ENCODE measurements around the gene AFG3L2.
A peak's percentile ranks its signal among the peaks of the same experiment; 100 is the strongest.

The AFG3L2 gene

DNA sequence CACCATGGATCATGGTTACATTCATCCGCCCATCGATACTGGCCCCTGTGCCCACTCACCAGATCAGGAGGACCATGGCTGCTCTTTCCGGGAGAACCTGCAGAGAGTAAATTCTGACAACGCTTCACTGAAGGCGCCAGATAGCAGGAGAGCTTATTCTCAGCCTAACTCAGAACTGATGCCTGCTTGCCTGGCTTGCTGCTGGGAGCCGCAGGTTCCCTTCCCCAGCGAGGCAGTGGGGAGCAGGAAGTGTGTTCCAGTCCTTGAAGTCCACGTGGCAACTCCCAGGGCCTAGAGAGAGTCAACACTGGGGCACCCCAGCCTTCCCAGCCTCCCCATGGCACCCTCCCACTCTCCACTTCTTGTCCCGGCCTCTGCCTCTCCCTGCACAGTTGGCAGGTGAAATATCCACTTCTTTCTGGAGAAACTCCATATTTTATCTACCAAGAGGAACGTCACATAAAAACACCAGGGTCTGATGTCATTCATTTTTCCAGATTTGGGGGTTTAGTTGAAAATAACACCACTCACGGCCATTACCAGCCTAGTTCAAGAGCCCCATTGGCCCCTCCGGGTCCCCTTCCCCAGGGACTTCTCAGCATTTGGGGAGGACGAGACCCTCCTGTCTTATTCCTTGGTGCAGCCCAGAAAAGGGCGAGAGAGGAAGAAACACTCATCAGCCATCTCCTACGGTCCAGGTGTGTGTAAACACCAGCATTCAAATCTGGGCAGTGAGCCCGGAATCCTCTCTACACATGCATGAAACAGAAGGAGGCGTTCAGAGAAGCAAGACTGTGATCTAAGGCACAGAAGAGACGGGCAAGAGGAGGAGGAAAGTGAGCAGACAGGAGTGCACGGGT, 72.4 kb downstream of the AFG3L2 start:
- no peak for DNase-seq (ENCODE audit: low spot score)

DNA sequence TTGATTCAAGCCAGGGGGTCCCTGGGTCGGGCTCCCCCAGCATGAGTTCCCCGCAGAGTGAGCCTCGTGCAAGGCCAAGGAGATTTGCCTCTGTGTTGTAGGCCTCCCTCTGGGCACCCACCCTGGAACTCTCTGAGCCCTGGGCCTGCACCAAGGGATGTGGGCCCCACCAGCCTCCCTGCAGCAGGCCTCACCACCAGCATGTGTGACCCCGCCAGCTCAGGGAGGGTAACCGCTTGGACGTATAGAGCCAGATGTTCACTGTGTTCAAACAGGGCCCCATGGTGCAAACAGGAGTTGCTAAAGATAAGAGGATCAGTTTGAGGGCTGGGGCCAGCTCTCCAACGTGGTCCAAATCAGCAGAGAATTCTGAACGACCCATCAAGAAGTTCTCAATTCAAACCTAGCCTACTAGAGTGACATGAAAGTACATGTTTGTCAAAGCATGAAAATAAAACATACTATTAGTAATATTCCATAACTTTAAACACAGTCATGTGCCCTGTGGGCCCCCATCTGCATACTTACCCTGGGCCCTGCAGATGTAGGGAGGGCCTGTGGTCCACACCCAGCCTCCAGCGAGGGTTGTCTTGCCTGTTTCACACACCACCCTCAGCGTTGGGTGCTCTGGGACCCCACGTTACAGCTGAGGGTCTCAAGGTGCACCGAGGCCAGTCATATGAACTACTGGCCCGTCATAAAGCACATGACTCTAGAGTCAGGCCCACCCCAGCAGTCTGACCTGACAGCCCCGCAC, 74.5 kb downstream of the AFG3L2 start:
- DNase-seq (ENCODE audit: low spot score): no peak

DNA sequence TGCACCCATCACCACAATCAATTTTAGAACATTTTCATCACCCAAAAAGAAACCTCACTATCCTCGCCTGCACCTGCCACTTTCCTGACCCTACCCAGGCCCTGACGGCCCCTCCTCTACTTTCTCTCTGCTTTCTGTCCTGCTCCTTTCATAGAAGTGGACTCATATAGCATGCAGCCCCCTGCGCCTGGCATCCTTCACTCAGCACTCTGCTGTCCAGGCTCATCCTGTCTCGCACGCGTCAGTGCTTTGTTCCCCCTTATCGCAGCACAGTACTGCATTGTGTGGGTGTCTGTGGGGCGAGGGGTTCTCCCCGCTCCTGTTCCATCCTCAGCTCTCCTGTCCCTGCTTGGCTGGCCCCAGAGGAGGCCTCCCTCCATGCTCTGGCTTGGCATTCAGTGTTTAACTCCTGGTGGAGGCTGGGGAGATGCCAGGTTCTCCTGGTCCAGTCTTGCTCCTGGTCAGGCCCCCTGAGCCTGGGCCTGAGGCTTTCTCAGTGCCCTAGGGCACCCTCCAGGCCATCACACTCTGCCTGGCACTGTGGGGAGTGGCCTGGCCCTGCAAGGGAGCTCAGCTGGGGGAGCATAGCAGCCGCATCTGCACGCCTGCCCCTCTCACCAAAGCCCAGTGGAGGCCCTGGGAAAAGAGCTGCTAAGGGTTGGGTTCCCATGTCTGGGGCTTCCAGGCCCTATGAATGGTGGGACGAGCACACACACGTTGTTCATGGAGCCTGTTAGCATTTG, 75.6 kb downstream of the AFG3L2 start:
- DNase-seq (ENCODE audit: low spot score): no peak

DNA sequence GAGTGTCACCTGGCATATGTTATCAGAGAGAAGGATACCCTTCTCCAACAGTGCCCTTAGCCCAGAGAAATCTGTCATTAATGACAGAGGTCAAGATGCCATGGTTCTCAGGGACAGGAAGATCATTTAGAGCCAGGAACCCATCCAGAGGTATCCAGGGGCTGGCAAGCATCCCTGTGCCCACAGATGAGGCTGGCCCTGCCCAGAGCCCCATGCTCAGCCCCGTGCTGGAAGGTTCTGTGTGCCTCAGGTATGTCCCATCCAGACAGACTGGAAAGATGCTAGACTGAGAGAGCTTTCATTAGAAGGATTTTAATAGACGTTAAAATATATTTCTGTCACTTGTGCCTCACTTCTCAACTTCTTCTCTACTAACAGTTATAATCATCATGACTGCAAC, 77.2 kb downstream of the AFG3L2 start:
- no peak for DNase-seq (ENCODE audit: low spot score)

DNA sequence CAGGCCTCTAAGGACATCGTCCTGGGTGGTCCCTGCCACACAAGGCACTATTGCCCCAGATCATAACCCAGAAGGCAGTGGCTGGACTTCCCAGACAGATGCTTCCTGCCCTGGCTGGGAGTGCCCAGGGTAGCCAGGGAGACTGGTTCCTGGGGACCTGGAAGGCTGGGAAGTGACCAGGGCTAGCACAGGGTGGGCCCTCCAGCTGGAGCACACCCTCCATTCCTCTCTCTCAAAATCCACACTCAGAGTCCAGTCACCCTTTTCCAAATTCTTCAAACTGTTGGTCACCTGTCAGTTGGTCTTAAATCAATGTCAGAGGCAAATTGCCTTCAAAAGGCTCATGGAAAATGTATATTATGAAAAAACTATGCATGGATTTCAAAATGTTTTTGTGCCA, 80.6 kb downstream of the AFG3L2 start:
- no peak for DNase-seq (ENCODE audit: low spot score)

DNA sequence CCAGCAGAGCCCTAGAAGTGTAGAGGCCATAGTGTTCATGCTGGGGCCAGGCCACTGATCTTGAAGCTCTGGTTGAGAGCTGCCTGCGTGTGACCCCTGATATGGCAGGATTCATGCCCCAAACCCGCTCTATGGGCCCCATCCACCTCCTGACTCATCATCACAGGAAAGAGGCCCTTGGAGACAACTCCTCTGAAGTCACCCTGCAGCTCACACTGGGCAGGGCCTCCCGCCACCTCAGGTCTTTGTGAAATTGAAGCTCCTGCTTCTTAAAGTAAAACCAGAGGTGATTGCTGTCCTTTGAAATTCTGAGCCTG, 81.0 kb downstream of the AFG3L2 start:
- DNase-seq (ENCODE audit: low spot score): no peak

DNA sequence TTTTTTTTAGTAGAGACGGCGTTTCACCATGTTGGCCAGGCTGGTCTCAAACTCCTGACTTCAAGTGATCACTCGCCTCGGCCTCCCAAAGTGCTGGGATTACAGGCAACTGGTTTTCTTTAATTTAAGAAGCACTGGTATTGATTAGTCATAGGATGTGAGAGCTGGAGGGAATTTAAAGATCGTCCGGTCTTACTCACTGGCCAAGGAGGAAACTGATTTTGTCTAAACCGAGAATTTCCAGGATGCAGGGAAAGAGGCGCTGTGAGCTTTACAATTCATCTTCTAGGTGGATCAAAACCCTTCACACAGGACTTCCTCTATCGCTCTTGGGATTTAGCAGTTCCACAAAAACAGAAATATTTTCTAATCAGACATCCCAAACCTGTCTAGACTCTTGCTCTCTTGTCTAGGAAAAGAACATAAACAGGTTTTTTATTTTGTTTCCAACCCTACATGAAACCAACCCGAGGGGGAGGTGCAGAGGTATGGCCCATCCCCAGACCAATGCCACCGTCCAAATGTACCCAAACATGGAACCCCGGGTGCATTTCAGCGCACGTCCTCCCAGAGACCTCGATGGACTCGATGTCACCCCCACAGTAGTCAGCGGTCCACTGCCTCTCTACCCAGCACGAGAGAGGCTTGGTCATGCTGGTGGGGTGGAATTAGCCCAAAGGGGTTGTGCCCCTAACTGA, 81.5 kb downstream of the AFG3L2 start:
- DNase-seq (ENCODE audit: low spot score): no peak

DNA sequence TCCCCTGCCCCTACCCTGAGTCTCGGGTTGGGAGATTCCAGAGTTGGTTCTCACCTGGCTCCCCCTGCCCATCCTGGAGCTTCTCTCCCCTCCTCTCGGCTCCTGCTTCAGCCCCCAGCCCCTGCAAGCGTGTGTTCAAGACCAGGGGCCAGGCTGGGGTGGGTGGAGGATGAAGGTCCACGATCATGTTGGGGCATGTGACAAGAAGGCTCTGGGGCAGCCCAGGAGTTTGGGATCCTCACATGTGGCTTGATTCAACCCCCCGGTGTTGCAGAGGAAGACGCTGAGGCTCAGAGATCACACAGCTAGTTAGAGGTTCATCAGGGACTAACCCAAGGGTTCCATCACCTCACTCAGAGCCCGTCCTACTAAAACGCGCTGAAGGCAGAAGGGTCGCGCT, 83.2 kb downstream of the AFG3L2 start:
- DNase-seq (ENCODE audit: low spot score): no peak

DNA sequence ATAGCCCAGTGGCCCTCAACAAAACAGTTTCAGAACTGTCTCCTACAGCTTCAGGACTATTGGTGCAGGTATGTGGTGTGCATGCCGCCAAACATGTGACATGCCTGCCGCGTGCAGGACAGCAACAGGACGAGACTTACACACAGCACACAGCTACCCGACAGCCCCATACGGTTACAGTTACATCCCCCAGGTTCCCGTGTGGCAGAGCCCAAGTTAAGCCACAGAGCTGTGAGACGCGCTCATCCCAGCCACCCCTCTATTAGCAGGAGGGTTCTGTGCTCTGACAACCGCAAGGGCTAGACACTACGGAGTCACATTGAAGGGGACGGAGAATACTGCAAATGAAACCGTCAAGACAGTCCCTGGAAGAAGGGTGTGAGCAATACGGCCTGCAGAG, 85.3 kb downstream of the AFG3L2 start:
- no peak for DNase-seq (ENCODE audit: low spot score)

DNA sequence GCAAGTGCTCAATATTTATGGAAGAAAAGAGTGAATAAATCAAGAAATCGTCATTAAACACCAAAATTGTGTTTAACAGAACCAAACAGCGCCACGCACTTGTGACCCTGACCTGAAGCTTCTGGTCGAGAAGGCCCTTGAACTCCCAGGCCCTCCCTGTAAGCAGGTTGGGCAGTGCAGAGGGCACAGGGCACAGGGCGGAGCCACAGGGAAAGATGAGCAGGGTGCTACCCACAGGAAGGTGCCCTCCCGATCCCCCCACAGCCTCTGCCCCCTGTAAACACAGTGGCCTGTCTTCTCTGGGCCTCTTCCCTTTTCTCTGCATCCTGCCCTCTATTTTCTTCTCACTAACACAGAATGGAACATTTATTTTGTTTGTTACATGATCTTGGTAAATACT, 85.9 kb downstream of the AFG3L2 start:
- DNase-seq (ENCODE audit: low spot score): no peak

DNA sequence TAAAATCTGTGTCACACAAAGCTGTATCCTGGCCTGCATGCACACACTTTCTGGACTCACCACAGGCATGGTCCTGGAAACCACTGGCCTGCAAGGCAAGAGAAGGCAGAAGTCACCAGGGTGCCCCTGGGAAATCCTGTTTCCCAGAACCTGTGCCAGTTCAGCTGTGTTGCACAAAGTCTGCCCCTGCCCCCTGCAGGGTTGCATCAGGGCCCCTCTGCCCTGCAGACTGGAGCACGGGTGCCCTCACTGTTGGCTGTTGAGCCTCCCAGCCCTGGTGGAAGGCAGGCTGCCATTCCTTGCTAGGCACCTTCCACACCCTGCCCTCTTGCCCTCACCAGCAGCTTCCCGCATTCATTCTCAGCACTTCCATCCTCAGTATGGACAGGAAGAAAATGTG, 86.9 kb downstream of the AFG3L2 start:
- DNase-seq (ENCODE audit: low spot score): no peak

DNA sequence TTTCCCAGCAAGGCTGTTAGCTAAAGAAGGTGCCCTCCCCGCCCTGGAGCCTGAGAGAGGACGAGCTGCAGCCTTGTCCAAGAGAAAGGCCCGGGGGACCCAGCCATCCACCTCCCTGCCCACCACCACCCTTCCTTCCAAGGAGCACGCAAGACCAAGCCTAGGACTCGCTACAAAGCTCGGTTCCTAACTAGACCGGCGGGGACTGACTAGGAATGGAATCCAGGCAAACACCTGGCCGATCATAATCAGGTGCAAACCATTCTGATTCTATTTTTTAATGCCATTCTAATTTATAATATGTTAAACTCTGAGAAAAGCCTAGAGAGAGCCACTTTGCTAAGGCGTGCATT, 88.6 kb downstream of the AFG3L2 start:
- DNase-seq (ENCODE audit: low spot score): no peak

DNA sequence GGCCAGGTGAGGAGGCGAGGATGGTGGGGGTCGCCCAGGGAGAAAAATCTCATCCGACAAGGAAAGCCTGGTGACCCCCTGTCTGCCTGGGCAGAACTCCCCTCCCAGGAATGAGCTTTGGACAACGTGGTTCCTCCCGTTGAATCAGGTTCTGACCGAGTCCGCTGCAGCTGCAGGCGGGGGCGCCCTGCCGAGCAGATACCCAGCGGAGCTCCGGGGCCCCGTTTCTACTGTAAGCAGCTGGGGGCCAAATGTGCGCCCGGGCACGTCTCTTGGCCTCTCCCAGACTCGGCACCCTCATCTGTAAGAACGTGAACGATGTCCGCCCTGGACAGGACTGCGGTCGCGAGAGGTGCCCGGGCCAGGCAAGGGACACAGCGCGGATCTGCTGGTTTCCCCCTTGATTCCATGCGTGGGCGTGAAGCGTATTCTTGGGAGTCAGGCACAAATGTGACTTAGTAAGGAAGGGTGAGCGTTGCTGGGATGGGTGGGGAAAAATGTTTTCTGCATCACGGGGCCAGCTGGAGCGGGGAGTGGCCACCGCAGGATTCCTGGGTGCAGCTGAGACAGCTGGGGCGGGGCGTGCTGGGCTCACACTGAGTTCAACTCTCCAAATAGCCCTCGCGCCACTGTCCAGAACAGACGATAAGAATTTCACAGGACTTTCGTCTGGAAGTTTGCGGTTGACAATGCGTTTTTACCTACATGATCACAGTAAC, 89.2 kb downstream of the AFG3L2 start:
- DNase-seq (ENCODE audit: low spot score): peak; percentile 65

DNA sequence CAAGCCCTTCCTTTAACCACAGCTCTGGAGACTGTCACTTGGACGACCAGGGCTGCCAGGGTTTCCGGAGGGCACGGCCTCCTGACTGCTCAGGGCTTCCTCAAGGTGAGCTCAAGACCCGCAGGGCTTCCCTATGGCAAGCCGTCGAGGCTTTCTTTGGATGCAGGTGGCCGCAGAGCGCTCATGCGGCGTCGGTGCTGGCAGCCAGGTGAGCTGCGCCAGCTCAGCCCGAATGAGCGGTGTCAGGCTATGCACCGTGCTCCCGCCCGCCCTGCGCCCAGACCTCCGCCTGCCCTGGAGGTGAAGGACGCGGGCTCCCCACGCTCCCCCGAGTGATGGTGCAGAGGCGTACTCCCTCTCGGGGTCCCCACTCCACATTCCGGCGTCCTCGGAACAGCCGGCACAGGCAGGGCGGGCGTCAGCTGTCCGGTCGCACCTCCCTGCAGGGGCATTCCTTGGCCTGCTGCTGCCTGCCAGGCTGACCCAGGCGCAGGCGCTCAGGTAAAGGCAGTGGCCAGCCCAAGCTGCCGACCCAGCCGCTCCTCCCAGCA, 89.8 kb downstream of the AFG3L2 start:
- DNase-seq (ENCODE audit: low spot score): peak; percentile 42

DNA sequence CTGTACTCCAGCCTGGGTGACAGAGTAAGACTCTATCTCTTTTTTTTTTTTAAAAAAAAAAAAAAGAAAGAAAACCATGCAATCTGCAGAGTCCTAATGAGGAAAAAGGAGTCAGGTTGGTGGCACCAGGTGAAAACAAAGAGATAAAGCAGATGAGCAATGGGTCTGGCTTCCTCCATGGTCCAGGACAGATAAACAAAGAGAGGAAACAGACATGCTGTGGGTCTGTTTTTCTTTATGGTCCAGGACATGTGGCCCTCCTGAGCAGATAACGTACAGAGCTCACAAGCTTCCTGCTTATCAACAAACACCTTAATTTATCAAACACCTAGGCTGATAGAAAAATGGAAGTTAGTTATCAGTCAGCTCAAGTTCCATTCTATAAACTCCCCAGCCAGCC, 93.4 kb downstream of the AFG3L2 start:
- no peak for DNase-seq (ENCODE audit: low spot score)

DNA sequence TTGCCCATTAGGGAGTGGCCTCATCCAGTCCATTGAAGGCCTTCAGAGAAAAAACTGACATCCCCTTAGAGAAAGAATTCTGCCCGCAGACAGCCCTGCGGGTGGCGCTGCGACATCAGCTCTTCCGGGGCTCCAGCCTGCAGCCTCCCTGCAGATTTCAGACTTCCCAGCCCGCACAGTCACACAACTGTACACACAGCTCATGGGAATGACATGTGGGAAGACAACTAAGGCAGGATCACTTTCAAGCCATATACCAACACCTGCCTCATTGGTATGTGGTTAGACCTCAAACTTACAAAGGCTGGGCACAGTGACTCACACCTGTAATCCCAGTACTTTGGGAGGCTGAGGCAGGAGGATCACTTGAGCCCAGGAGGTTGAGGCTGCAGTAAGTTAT, 93.8 kb downstream of the AFG3L2 start:
- peak; percentile 36 for DNase-seq (ENCODE audit: low spot score)

DNA sequence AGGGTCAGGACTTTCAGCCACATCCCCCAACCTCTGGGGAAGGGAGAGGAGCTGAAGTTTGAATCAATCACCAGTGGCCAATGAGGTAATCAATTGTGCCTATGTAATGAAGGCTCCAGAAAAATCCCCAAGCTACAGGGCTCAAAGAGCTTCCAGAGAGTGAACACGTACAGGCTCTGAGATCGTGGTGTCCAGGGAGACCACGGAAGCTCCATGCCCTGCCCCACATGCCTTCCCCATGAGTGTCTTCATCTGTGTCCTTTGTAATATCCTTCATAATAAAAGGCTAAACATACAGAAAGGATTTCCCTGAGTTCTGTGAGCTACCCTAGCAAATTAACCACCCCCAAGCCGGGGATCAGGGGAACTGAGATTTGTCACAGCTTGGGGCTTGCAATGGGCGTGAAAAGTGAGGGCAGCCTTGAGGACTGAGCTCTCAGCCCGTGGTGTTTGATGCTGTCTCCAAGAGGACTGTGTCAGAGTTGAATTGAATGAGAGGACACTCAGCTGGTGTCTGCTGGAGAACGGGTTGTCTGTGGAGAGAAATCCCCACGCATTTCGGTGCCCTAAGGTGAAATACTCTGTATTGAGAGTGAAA, 94.5 kb downstream of the AFG3L2 start:
- DNase-seq (ENCODE audit: low spot score): no peak

DNA sequence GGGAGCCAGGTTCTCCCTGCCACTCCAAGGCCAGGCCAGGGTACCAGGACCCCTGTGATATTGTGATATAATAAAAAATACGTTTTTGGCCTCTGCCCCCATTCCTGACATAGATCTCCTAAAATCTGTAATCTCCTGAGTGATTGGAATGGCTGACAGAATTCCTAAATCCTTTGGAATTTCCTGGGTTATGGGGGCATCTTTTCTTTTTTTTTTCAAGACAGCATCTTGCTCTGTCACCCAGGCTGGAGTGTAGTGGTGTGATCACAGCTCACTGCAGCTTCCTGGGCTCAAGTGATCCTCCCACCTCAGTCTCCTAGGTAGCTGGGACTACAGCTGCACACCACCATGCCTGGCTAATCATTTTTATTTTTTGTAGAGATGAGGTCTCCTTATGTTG, 95.2 kb downstream of the AFG3L2 start:
- no peak for DNase-seq (ENCODE audit: low spot score)

DNA sequence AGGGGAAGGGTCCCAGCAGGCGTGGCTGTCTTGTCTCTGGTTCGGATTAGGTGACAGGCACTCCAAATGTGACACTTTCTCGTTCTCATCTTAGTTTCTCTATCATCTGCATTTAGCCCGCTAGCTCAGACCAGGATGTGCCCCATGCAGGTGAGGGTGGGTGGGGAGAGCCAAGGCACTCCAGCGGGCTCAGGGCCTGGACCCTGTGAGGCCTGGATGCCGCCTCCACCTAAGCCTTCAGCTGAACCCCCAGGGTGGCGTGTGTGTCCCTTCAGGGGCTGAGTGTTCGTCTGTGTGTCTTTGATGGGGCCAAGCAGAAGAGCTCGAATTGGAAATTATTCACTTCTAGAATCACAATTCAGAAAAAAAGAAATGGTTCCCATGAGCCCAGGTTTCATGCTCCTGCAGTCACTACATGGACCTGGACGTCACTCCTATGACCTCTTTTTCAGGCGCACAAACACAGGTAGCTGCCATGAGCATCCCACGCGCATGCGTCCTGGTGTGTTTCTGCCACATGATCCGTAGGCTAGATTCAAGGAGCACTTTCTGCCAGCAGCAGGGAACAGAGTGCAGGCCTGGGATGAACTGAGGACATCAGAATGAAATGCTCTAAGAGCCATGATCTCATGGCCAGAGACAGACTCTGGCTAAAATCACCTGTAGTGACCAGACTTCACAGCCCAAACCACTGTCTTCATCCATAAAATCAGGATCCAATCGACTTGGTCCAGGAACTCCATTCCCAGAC, 97.1 kb downstream of the AFG3L2 start:
- DNase-seq (ENCODE audit: low spot score): no peak
